Subcutaneous adipose tissue (tissue), 4 donors: ENCODE data around the gene ITGB5. TPM values are rescaled to one million over a fixed set of nuclear protein-coding genes. Genes with fewer than 3 reads are reported as not detected.

Experiments used
- CTCF ChIP-seq: fragments of 450-650 bp; IDR thresholded peaks from one replicate; pipeline ENCODE4 v1.5.1; 2016; ENCODE audit warnings: low read depth, mild to moderate bottlenecking, control low read depth, antibody characterized with exemption, moderate library complexity
- total RNA-seq, 4 donors: library from RNA; depleted of rRNA; stranded (reverse); fragments of >200 nt; gene quantifications; one replicate each; pipeline ENCODE4 v1.1.0, GENCODE V29; 2016

Gene ITGB5
- total RNA-seq, 4 donors from 2014 or later: 165 to 320 (median 262) TPM

GRCh38 chr3:124850212-124850611, 37.0 kb downstream of the ITGB5 start:
- TF ChIP-seq CTCF: no peak

GRCh38 chr3:124848300-124848699, 38.9 kb downstream of the ITGB5 start:
- no peak for TF ChIP-seq CTCF

DNA sequence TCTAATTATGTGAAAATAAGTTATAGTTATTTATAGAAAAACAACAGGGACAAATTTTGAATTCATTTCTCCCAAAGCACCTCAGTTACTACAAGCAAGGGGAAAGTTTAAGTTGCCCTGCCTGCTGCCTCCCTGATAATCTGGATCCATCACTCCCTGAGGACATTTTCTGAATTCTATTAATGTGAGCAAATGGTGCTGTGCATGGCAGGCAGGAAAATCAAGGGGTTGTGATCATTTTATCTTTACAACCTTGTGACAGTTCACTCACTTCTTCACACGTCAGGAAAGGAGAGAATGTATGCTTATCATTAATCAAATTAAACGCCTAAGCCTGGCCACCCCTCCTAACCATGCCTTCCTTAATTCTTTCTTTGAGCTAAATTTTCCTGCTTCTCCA, 39.3 kb downstream of the ITGB5 start:
- TF ChIP-seq CTCF: no peak

DNA sequence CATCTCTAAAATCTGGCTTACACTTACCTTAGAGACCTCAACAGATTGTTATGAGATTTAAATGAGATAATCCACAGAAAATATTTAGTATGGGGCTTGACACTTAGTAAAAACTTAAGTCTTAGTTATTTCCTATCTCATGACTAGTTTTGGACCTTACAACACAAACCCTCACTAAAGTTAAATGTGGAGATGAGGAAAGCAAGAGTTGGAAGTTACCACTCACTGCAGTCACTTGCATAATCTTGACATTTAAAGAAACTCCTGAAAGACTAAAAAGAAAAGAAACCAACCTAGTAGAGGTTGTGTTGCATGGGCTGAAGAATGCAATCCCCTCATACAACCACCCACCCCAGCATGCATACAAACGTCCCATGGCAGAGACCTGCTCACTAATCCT, 40.1 kb downstream of the ITGB5 start:
- no peak for TF ChIP-seq CTCF

DNA sequence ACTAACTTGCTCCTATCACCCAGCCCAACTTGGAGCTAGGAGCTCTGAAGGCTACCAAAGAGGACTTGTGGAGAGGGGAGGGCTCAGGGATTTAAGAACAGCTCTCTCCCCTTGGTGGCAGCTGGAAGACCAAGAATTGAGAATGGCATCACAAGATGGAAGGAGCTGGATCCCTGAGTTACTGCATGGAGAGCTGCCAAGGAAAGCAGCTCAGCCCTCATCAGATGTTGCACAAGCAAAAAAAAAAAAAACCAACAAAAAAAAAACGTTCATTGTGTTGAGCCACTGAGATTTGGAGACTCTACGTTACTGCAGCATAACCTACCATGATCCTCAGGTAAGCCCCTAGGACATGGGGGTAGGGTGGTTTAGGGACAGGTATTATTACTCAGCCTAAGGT, 41.0 kb downstream of the ITGB5 start:
- TF ChIP-seq CTCF: no peak

DNA sequence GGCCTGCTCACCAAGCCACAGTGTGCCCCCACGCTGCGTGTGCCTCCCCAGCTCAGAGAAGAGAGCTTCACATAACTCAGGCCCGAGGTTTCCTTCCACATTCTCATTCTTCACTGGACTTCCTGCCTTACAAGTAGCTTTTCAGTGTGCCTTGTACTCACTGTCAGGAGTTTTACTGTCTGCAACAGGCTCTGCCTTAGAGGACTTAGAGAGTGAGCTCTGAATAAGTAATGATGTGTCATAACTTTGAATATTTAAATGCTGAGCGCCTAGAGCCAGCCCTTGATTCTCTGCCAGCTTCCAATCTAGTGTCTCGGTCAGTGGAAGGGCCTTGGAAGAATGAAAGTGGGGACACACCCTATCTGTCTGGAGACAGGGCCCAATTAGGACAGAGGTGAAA, 41.8 kb downstream of the ITGB5 start:
- TF ChIP-seq CTCF: no peak

DNA sequence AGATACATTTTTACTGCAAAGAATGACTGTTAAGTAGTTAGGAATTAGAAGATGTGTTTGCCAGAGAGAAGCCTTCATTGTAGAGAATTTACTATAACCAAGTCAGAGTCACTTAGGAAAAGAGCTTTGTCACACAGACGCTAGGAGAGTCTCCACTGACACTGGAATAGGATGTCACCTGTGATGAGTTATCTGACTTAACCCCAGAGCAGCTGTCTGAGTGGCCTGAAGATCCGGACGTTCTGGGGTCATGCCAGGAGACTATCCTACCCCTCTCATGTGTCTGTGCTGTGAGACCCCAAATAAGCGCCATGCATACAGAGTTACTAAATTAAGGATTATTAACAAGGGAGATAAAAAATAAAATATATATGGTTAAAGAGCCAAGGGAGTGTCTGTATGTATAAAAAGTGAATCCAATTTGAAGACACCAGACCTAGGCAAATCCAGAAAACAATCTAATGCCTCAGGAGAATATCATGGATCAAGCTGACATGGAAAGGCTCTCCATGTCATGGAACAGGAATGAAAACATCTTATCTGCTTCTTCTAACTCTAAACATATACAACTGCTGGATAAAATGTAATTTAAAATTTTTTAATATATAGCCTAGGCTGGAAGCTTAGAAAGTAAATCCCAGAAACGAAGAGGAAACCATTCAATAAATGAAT, 43.5 kb downstream of the ITGB5 start:
- TF ChIP-seq CTCF: no peak
